ENCODE results near the gene ABCA5.

DNA sequence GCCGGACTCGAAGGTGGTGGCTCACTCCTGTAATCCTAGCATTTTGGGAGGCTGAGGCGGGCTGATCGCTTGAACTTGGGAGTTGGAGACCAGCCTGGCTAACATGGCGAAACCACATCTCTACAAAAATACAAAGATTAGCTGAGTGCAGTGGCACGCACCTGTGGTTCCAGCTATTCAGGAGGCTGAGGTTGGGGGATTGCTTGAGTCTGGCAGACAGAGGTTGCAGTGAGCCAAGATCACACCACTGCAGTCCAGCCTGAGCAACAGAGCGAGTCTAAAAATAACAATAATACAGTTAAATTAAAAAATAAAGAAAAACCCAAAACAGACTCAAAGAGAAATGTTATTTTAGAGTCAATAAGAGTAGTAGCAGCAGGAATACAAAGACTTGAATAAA lies 29.7 kb upstream of the ABCA5 start:
- TF ChIP-seq MTA3 (IDR thresholded peaks at IDR 0.05; ENCODE audit: borderline replicate concordance, low read length) (no peak), POLR2A (IDR thresholded peaks at IDR 0.05; ENCODE audit: low read depth, low read length) (no peak), ESRRA (IDR thresholded peaks at IDR 0.05; ENCODE audit: low read length) (no peak)
- TF ChIP-seq, protein P1, sequence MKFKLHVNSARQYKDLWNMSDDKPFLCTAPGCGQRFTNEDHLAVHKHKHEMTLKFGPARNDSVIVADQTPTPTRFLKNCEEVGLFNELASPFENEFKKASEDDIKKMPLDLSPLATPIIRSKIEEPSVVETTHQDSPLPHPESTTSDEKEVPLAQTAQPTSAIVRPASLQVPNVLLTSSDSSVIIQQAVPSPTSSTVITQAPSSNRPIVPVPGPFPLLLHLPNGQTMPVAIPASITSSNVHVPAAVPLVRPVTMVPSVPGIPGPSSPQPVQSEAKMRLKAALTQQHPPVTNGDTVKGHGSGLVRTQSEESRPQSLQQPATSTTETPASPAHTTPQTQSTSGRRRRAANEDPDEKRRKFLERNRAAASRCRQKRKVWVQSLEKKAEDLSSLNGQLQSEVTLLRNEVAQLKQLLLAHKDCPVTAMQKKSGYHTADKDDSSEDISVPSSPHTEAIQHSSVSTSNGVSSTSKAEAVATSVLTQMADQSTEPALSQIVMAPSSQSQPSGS (IDR thresholded peaks at IDR 0.05; ENCODE audit: low read length) = no peak
- TF ChIP-seq, protein P2, sequence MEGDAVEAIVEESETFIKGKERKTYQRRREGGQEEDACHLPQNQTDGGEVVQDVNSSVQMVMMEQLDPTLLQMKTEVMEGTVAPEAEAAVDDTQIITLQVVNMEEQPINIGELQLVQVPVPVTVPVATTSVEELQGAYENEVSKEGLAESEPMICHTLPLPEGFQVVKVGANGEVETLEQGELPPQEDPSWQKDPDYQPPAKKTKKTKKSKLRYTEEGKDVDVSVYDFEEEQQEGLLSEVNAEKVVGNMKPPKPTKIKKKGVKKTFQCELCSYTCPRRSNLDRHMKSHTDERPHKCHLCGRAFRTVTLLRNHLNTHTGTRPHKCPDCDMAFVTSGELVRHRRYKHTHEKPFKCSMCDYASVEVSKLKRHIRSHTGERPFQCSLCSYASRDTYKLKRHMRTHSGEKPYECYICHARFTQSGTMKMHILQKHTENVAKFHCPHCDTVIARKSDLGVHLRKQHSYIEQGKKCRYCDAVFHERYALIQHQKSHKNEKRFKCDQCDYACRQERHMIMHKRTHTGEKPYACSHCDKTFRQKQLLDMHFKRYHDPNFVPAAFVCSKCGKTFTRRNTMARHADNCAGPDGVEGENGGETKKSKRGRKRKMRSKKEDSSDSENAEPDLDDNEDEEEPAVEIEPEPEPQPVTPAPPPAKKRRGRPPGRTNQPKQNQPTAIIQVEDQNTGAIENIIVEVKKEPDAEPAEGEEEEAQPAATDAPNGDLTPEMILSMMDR (IDR thresholded peaks at IDR 0.05 in 2 of 3, conservative IDR thresholded peaks at IDR 0.05 in 1 of 3; ENCODE audit: control insufficient read depth in 2 of 3, extremely low read depth in 1 of 3, insufficient read depth in 1 of 3, low read depth in 3 of 3, low read length in 3 of 3) = no peak

All from GM12878 (cell line).